HL-60/S4 treated with retinoic acid at 250 ng/mL for 4 days and 3 days (cell line): ENCODE data around the gene HLA-DPA1.

ENCODE experiments used
- in situ Hi-C: fragments of 300-500 bp; cut with MboI; formaldehyde crosslinking; loops from 2 replicates; pipeline ENCODE4 v1.7.0; 2022; ENCODE audit warnings: low sequenced_read_pairs

HLA-DPA1 gene

DNA sequence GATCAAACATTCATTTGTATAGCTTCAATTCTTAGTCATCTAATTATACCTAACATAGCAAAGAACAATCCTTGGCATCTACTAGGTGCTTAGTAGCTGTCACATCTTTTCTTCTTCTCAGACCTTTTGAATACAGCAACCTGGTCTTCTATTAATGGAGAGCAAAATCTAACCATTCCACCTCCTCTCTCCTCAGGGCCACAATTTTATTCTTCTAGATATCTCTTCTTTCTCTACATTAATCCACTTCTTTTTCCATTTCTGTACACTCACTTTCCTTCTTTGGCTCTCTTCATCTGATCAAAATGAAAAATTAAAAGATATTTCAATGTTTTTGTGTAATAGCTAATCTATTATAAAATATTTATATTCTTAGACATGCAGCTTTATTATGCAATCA lies 55.0 kb downstream of the HLA-DPA1 start:
- in situ Hi-C loops, result no loop called here

DNA sequence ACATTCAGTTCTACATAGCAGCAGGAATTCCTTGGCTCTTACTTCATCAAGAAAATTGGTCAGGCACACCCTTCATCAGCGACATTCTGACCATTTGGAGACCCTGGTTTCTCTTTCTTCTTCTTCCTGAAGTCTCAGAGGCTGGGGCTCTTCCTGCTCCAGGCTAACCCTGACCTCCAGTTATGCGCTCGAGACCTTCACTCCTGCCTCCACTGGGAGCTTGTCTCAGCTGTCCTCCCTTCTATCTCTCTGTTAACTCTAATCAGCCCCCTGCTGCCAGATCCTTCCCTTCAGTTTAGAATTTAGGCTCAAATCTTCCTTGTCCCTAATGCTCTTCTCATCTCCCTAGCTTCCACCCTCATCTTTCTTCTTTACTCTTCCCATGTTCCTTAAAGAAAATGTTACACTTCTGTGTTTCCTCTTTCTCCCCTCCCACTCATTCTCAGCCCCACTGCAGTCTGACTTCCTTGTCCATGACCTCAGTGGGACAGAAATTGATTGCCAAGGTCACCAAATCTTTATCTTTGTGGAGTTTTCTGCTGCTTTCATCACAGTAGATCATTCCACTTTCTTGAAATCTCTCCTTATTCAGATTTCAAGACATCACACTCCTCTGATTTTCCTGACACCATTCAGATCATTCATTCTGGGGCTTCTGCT lies 55.6 kb downstream of the HLA-DPA1 start:
- in situ Hi-C loops, result no loop called here

GRCh38 chr6:33017018-33017417 lies 56.4 kb downstream of the HLA-DPA1 start:
- in situ Hi-C loops, result no loop called here

GRCh38 chr6:33015798-33016197 lies 57.7 kb downstream of the HLA-DPA1 start:
- in situ Hi-C loops, result no loop called here

DNA sequence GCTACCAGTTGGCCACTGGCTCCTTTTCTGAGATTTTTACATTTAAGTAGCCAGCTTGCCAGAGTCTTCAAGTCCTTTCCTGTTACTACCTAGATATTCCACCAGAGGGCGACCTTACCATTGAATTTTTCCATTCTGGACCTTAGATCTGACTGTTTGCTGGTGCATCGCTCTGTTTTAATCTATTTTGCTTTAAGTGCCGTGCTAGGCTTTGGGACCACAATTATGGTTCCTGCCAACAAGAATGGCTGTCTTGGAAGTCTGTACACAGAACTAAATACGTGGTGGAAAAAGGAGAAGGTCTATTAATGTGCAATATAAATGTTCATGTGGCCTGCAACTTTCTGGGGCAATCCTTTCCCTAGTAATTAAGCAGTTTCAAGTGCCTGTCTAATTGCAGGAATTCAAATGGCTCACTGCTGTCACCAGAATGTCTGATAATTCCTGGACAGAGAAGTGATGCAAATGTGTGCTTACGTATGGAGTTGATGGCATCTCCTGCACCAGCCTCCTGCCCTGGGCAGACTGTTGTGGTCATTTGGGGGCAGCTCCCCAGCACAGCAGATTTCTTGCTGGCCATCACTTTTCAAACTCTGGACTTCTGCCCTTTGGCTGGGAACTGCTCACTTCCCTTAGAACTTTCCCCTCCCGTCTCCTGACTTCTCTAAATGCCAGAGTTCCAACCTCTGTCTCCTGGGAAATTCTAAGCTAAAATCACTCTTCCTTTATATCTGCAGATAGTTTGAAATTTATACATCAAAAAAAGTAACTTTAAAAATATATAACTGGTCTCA lies 58.4 kb downstream of the HLA-DPA1 start:
- in situ Hi-C loops, result no loop called here
